ENCODE results near the gene CLCN1.

Gene CLCN1

GRCh38 chr7:143388491-143389101 is 72.7 kb downstream of the CLCN1 start:
- Histone ChIP-seq H3K4me3 (ENCODE audit: low read length) (no peak overlapping the region), H3K9ac (ENCODE audit: low read length) (no peak overlapping the region), H4K20me1 (ENCODE audit: insufficient read depth, low read length) (no peaks in the 10 kb centered on the region), H3K9me2 (replicated peaks; ENCODE audit: insufficient read depth, low read length) (no peaks in the 10 kb centered on the region), H3K4me2 (ENCODE audit: low read depth, low read length) (no peak overlapping the region), H3K27me3 (replicated peaks; ENCODE audit: insufficient read depth, low read length) (no peaks in the 10 kb centered on the region), H3K36me3 (replicated peaks; ENCODE audit: insufficient read depth, low read length) (no peaks in the 10 kb centered on the region), H2AFZ (ENCODE audit: low read length) (no peak overlapping the region), H3K9me3 (replicated peaks; ENCODE audit: insufficient read depth, low read length) (no peaks in the 10 kb centered on the region), H3K4me1 (ENCODE audit: low read length) (no peaks in the 10 kb centered on the region), H3K79me2 (ENCODE audit: low read length) (no peaks in the 10 kb centered on the region), H3F3A (ENCODE audit: insufficient read depth, low read length) (no peaks in the 10 kb centered on the region), H3K27ac (ENCODE audit: low read length) (no peak overlapping the region)
- no peak for TF ChIP-seq EZH2phosphoT487 (IDR thresholded peaks at IDR 0.05; ENCODE audit: low read length)
- no peak for TF ChIP-seq CTCF (IDR thresholded peaks at IDR 0.05; ENCODE audit: low read length)
- no peak for TF ChIP-seq EZH2 (optimal IDR thresholded peaks at IDR 0.05; ENCODE audit: low read depth, low read length)
- no peak for DNase-seq

GRCh38 chr7:143389316-143390103 is 73.6 kb downstream of the CLCN1 start:
- no peak for TF ChIP-seq EZH2phosphoT487 (IDR thresholded peaks at IDR 0.05; ENCODE audit: low read length)
- no peak for TF ChIP-seq EZH2 (optimal IDR thresholded peaks at IDR 0.05; ENCODE audit: low read depth, low read length)
- TF ChIP-seq CTCF (IDR thresholded peaks at IDR 0.05; ENCODE audit: low read length) = no peak
- H3K27me3 ChIP-seq (replicated peaks; ENCODE audit: insufficient read depth, low read length) = no peaks in the 10 kb centered on the region
- no peaks in the 10 kb centered on the region for H3K9me2 ChIP-seq (replicated peaks; ENCODE audit: insufficient read depth, low read length)
- H3F3A ChIP-seq (ENCODE audit: insufficient read depth, low read length) = no peaks in the 10 kb centered on the region
- no peak overlapping the region for H3K4me3 ChIP-seq (ENCODE audit: low read length)
- no peaks in the 10 kb centered on the region for H3K9me3 ChIP-seq (replicated peaks; ENCODE audit: insufficient read depth, low read length)
- no peaks in the 10 kb centered on the region for H3K36me3 ChIP-seq (replicated peaks; ENCODE audit: insufficient read depth, low read length)
- no peak overlapping the region for H2AFZ ChIP-seq (ENCODE audit: low read length)
- no peak overlapping the region for H3K9ac ChIP-seq (ENCODE audit: low read length)
- H3K4me2 ChIP-seq (ENCODE audit: low read depth, low read length) = no peak overlapping the region
- H4K20me1 ChIP-seq (ENCODE audit: insufficient read depth, low read length) = no peaks in the 10 kb centered on the region
- H3K27ac ChIP-seq (ENCODE audit: low read length) = no peak overlapping the region
- H3K4me1 ChIP-seq (ENCODE audit: low read length) = no peaks in the 10 kb centered on the region
- no peak for DNase-seq
- H3K79me2 ChIP-seq (ENCODE audit: low read length) = no peaks in the 10 kb centered on the region

GRCh38 chr7:143390104-143390772 is 74.3 kb downstream of the CLCN1 start:
- Histone ChIP-seq H3K79me2 (ENCODE audit: low read length) (no peaks in the 10 kb centered on the region), H3K9me2 (replicated peaks; ENCODE audit: insufficient read depth, low read length) (no peaks in the 10 kb centered on the region), H3K27me3 (replicated peaks; ENCODE audit: insufficient read depth, low read length) (no peaks in the 10 kb centered on the region), H3K27ac (ENCODE audit: low read length) (no peak overlapping the region), H3K4me3 (ENCODE audit: low read length) (no peak overlapping the region), H3K9ac (ENCODE audit: low read length) (no peak overlapping the region), H4K20me1 (ENCODE audit: insufficient read depth, low read length) (no peaks in the 10 kb centered on the region), H3K36me3 (replicated peaks; ENCODE audit: insufficient read depth, low read length) (no peaks in the 10 kb centered on the region), H3K9me3 (replicated peaks; ENCODE audit: insufficient read depth, low read length) (no peaks in the 10 kb centered on the region), H3K4me1 (ENCODE audit: low read length) (no peaks in the 10 kb centered on the region), H2AFZ (ENCODE audit: low read length) (no peak overlapping the region), H3K4me2 (ENCODE audit: low read depth, low read length) (no peak overlapping the region), H3F3A (ENCODE audit: insufficient read depth, low read length) (no peaks in the 10 kb centered on the region)
- no peak for TF ChIP-seq EZH2 (optimal IDR thresholded peaks at IDR 0.05; ENCODE audit: low read depth, low read length)
- no peak for TF ChIP-seq EZH2phosphoT487 (IDR thresholded peaks at IDR 0.05; ENCODE audit: low read length)
- TF ChIP-seq CTCF (IDR thresholded peaks at IDR 0.05; ENCODE audit: low read length) = no peak
- no peak for DNase-seq
